ENCODE data around the gene CRISPLD2. TPM values are rescaled to one million over a fixed set of nuclear protein-coding genes. Genes with fewer than 3 reads are reported as not detected.
"Not testable (repeated sequence)": the region's sequence is repeated elsewhere in the genome, so short reads cannot be mapped to it uniquely, and the experiment has no call there.

Gene CRISPLD2
- total RNA-seq, 1 donor from 2014 or later, result 117 TPM

GRCh38 chr16:84821728-84822689 is 2.2 kb downstream of the CRISPLD2 start:
- DNase-seq (ENCODE audit: low spot score), result no peak

DNA sequence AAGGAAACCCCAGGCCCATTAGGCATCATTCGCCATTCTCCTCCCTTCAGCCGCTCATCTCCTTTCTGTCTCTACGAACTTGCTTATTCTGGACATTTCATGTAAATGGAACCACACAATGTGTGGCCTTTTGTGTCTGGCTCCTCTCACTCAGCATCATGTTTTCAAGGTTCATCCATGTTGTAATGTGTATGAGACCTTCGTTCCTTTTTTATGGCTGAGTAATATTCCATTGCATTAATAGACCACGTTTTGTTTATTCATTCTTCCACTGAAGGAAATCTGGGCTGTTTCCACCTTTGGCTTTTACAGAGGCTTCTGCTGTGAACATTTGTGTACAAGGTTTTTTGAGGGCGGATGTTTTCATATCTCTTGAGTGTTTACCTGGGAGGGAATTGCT is 3.2 kb downstream of the CRISPLD2 start:
- no peak for DNase-seq (ENCODE audit: low spot score)

- DNase-seq (ENCODE audit: low spot score), result no peak
Observed at GRCh38 chr16:84823484-84823883, 3.7 kb downstream of the CRISPLD2 start.

GRCh38 chr16:84823926-84824325 is 4.1 kb downstream of the CRISPLD2 start:
- no peak for DNase-seq (ENCODE audit: low spot score)

DNA sequence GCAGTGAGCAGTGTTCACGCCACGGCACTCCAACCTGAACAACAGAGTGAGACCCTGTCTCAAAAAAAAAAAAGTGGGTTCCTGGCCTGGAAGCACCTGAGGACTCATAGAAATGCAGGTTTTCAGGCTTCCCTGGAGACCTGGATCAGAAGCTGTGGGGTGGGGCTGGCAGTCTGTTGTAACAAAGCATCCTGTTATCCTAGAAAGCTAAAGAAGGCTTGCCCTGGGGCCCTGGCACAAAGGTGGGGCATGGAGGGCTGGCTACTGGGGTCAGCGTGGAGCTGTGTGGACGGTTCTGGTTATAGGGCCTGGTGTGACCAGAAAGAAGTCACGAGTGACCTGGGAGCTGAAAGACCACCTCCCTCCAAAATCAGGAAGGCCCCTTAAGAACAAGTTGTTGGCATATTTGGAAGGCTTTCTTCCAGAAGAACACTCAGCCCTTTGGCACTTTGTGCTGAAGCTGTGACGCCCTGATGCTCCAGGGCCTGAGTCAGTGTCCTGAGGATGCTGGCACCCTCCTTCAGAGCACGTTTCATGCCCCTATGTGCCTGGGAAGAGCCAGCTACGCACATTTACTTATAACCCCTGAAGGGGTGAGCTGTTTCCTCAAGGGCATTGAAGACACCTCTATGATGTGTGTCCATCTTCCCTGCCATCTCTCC is 6.2 kb downstream of the CRISPLD2 start:
- no peak for DNase-seq (ENCODE audit: low spot score)

GRCh38 chr16:84826558-84826941 is 6.8 kb downstream of the CRISPLD2 start:
- DNase-seq (ENCODE audit: low spot score), result no peak

DNA sequence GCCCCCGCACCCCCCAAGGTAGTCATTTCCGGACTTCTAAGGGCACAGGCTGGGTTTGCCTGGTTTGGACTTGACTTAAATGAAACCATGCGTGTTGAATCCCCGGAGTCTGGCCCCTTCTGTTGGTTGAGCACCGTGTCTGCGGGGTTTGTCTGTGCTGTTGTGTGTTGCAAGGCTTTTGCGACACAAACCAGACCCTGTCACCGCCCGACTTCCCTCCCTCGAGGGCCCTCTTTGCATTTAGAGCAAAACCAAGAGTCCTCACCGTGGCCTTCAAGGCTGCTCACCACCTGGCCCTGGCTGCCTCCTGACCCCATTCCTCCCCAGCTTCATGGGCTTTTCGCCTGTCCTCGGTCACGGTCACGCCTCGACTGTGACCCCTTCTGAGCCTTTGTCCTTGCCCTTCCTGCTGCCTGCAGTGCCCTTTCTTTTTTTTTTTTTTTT is 7.4 kb downstream of the CRISPLD2 start:
- no peak for DNase-seq (ENCODE audit: low spot score)

DNA sequence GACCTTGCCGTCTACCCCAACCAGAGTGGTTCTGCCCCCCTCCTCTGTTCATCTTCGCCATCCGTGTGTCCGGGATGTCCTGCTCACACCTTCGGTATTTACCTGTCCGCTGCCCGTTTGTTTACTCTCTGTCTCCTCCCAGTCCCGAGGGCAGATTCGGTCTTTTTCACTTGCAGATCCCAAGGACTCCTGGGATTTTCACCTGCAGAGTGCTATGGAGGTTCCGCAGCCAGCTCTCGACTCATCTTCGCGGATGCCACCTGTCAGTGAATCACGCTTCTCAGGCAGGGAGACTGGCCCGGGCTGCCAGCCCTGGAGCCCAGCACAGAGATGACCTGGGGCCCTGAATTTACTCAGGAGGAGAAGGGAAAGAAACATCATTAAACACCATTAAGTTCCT is 8.1 kb downstream of the CRISPLD2 start:
- DNase-seq (ENCODE audit: low spot score), result no peak

GRCh38 chr16:84828322-84828721 is 8.5 kb downstream of the CRISPLD2 start:
- no peak for DNase-seq (ENCODE audit: low spot score)

GRCh38 chr16:84829168-84829965 is 9.6 kb downstream of the CRISPLD2 start:
- DNase-seq (ENCODE audit: low spot score), result peak; percentile 60

DNA sequence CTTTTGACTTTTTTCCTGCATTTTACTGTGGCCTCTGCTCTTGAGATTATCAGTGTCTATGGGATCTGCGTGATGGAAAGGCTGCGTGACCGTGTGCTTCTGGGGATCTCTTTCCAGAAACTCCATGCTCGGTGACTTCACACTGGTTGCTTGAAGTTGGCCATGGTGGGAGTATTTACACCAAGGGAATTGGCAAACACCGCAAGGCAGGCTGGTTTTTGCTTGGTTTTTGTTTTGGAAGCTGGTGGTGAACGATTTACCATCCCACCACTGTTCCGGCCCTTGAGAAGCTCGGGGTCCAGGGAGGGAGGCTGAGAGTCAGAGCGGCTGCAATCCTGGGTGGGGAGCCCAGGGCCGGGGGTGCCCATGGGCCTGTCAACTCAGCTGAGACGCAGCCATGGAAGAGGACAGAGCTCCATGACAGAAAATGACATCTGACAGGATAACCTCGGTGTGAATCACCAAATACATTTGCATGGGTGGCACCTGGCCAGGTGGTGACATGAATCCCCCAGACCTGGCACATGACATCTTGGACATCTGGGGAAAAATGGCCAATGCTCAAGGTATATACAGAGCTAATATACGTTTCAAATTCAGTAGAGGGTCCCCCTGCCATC is 11.1 kb downstream of the CRISPLD2 start:
- no peak for DNase-seq (ENCODE audit: low spot score)

- DNase-seq (ENCODE audit: low spot score), result not testable (repeated sequence)
Observed at GRCh38 chr16:84831728-84832127, 11.9 kb downstream of the CRISPLD2 start.

DNA sequence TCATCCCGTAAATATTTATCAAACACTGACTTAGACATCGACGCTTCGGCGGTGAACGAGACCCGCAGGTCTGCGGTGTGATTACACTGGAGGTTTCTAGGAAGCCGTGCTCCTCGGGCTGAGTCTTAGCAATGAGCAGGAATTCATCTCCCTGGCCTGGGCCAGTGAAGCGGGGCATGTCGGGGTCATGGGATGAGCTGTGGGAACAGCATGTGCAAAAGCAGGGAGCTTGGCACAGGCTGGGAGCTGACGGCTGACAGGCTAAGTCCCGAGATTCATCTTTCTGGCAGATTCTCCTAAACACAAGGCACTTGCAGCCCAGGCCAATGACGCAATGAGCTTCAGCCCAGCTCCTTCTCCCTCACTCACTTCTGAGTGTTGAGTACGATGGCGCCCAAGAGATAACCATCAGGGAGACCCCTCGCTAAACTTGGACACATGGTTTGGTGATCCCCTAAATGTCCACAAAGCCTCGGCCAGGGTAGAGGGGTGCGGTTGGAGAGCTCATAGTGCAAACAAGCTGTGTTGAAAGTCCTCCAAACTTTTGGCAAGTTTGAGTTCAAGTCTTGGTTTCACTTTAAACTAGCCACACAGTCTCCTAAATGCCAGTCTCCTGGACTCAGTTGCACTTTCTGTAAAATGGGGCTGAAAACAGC is 12.8 kb downstream of the CRISPLD2 start:
- DNase-seq (ENCODE audit: low spot score), result peak; percentile 86

GRCh38 chr16:84833144-84833500 is 13.3 kb downstream of the CRISPLD2 start:
- DNase-seq (ENCODE audit: low spot score), result no peak

GRCh38 chr16:84833542-84834402 is 14.0 kb downstream of the CRISPLD2 start:
- DNase-seq (ENCODE audit: low spot score), result no peak

- no peak for DNase-seq (ENCODE audit: low spot score)
Observed at GRCh38 chr16:84834403-84834772, 14.6 kb downstream of the CRISPLD2 start.

- peak; percentile 78 for DNase-seq (ENCODE audit: low spot score)
Observed at GRCh38 chr16:84836234-84836647, 16.5 kb downstream of the CRISPLD2 start.

DNA sequence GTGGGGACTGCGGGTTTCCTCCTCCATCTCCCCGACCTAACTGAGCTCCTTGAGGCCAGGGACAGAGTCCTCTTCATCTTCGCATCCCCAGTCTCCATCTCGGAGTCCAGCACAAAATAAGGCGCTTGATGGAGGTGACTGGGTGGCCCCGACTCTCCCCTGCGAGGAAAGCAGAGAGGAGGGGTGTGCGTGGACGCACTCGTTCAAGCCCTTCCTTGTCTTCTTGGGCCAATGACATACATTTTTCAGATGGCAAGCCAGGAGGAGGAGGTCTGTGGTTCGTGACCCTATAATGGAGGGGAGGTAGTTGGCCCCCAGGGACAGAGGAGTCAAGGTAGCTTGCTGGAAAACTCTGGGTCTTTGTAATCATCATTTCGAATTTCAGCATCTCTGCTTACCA is 17.2 kb downstream of the CRISPLD2 start:
- DNase-seq (ENCODE audit: low spot score), result no peak

GRCh38 chr16:84838383-84838948 is 18.7 kb downstream of the CRISPLD2 start:
- no peak for DNase-seq (ENCODE audit: low spot score)

GRCh38 chr16:84839054-84839453 is 19.3 kb downstream of the CRISPLD2 start:
- no peak for DNase-seq (ENCODE audit: low spot score)

All from mucosa of gallbladder (tissue), 1 donor.